Panc1 (cell line): Measurements from ENCODE around the gene KIF5B. TPM values are rescaled to one million over a fixed set of nuclear protein-coding genes. Genes with fewer than 3 reads are reported as not detected.

Source experiments
- ATAC-seq: fragments of 200-7000 bp; cut with Tn5 transposase; 2 replicates; pipeline ENCODE4 v1.9.1; 2020; ENCODE audit warnings: mild to moderate bottlenecking, moderate library complexity
- BruUV-seq: library from RNA; stranded (reverse); fragments of 400-500 nt; replicated peaks from 2 replicates; lab custom pipeline; 2021; lab: Mats Ljungman, UMichigan
- CTCF ChIA-PET: fragments of 300-600 bp; sonication (Branson Sonifier 250); formaldehyde crosslinking; loops from one replicate; lab custom pipeline; 2022; ENCODE audit warnings: antibody characterized with exemption; lab: Charles Lee
- POLR2A ChIA-PET: fragments of 300-600 bp; sonication (Branson Sonifier 250); formaldehyde crosslinking; loops from one replicate; lab custom pipeline; 2022; ENCODE audit warnings: antibody characterized with exemption; lab: Charles Lee
- DNase-seq: peaks from one replicate; pipeline ENCODE4 v3.0.0-alpha.2; 2010; ENCODE audit warnings: low read depth, low spot score
- H3K27ac ChIP-seq: 2 replicates; pipeline ENCODE4 v1.5.1; 2011; ENCODE audit warnings: mild to moderate bottlenecking, low read length, inconsistent platforms
- H3K27me3 ChIP-seq: fragments of 200-500 bp; sonication (Bioruptor generic); 2 replicates; pipeline ENCODE4 v1.6.0; 2014; ENCODE audit warnings: low read length, inconsistent platforms; ENCODE audit not compliant: control insufficient read depth, insufficient read depth
- H3K36me3 ChIP-seq: fragments of 200-500 bp; sonication (Bioruptor generic); 2 replicates; pipeline ENCODE4 v1.5.1; 2014; ENCODE audit warnings: inconsistent platforms, mild to moderate bottlenecking, low read length, moderate library complexity; ENCODE audit not compliant: control insufficient read depth, insufficient read depth
- H3K4me1 ChIP-seq: 2 replicates; pipeline ENCODE4 v1.5.1; 2011; ENCODE audit warnings: inconsistent platforms, mild to moderate bottlenecking, low read length, moderate library complexity; ENCODE audit not compliant: control insufficient read depth, insufficient read depth
- H3K4me3 ChIP-seq, 2 experiments: 2 replicates each; pipeline ENCODE4 v1.5.1; 2011 to 2012; ENCODE audit warnings: low read depth in 2 of 2, low read length in 2 of 2, mild to moderate bottlenecking in 2 of 2, inconsistent platforms in 1 of 2, moderate library complexity in 1 of 2
- H3K9me3 ChIP-seq: fragments of 200-500 bp; sonication (Bioruptor generic); 2 replicates; pipeline ENCODE4 v1.5.1; 2014; ENCODE audit warnings: low read depth, mild to moderate bottlenecking, inconsistent platforms, low read length, moderate library complexity; ENCODE audit not compliant: control insufficient read depth, insufficient read depth
- CTCF ChIP-seq: fragments of 450-650 bp; IDR thresholded peaks from 2 replicates; pipeline ENCODE4 v1.5.1; 2017; ENCODE audit warnings: mild to moderate bottlenecking
- POLR2AphosphoS5 ChIP-seq: IDR thresholded peaks from 2 replicates; pipeline ENCODE4 v1.6.1; 2012; ENCODE audit warnings: mild to moderate bottlenecking, low read depth, low read length, moderate library complexity
- REST ChIP-seq, 2 experiments: IDR thresholded peaks; 2 replicates each; pipeline ENCODE4 v1.6.1; 2011 to 2012; ENCODE audit warnings: low read depth in 2 of 2, control low read depth in 1 of 2, low read length in 1 of 2, mild to moderate bottlenecking in 1 of 2, moderate library complexity in 1 of 2; ENCODE audit not compliant: insufficient read depth in 1 of 2
- SIN3A ChIP-seq: IDR thresholded peaks from 2 replicates; pipeline ENCODE4 v1.6.1; 2012; ENCODE audit warnings: low read depth, mild to moderate bottlenecking, low read length, moderate library complexity, borderline replicate concordance; ENCODE audit not compliant: insufficient read depth
- TCF7L2 ChIP-seq: IDR thresholded peaks from 2 replicates; pipeline ENCODE4 v1.6.1; 2011; ENCODE audit warnings: mild to moderate bottlenecking, low read depth, low read length, inconsistent platforms
- in situ Hi-C: cut with HindIII; loops from 2 replicates; pipeline ENCODE4 v1.10.0; 2016; ENCODE audit warnings: low sequenced_read_pairs, low pct_unique_long_range_greater_than_20kb
- intact Hi-C: fragments of 100-400 bp; cut with micrococcal nuclease; formaldehyde crosslinking; loops from one replicate; pipeline ENCODE4 v1.10.0; 2022; ENCODE audit not compliant: unreplicated experiment
- total RNA-seq: library from RNA; stranded (reverse); gene quantifications from one replicate; pipeline ENCODE4 v1.2.1, GENCODE V29; 2021; ENCODE audit not compliant: unreplicated experiment

The KIF5B gene
- total RNA-seq, 1 experiment from 2014 or later = 89.9 TPM

- no peak for TF ChIP-seq CTCF
- TF ChIP-seq REST (IDR thresholded peaks at IDR 0.05; ENCODE audit: insufficient read depth in 1 of 2, low read depth in 2 of 2, low read length in 1 of 2) = no peak
- TF ChIP-seq POLR2AphosphoS5 = no peak
- no peak for TF ChIP-seq SIN3A
- no peak for TF ChIP-seq TCF7L2
- no peak overlapping the region for H3K27ac ChIP-seq
- H3K27me3 ChIP-seq = no peaks in the 10 kb centered on the region
- peaks cover 12% of the 10 kb centered on the region for H3K36me3 ChIP-seq
- TSS peak; percentile 5 for BruUV-seq
- ChIA-PET POLR2A (no interaction called here), CTCF (no interaction called here)
- ATAC-seq = no peak
- in situ Hi-C loops (no loop called here), intact Hi-C loops (loop anchor here (10.0 kb wide), 1 partner anchor 153 kb away; no protein-coding TSS in a partner anchor)
- peaks cover 31% of the 10 kb centered on the region for H3K4me1 ChIP-seq
- H3K9me3 ChIP-seq = no peaks in the 10 kb centered on the region
- no peak for DNase-seq
- H3K4me3 ChIP-seq = no peak overlapping the region
These were observed 4.3 kb downstream of the KIF5B start for GRCh38 chr10:32051926-32052325.

- DNase-seq (no peak), ATAC-seq (no peak)
- intact Hi-C loops (loop anchor here (10.0 kb wide), 1 partner anchor 155 kb away; no protein-coding TSS in a partner anchor), in situ Hi-C loops (no loop called here)
- H3K4me3 ChIP-seq = no peak overlapping the region
- peaks cover 28% of the 10 kb centered on the region for H3K4me1 ChIP-seq
- no peak for TF ChIP-seq TCF7L2
- no peak for TF ChIP-seq POLR2AphosphoS5
- TF ChIP-seq CTCF = no peak
- no peak for TF ChIP-seq REST (IDR thresholded peaks at IDR 0.05; ENCODE audit: insufficient read depth in 1 of 2, low read depth in 2 of 2, low read length in 1 of 2)
- TF ChIP-seq SIN3A = no peak
- ChIA-PET POLR2A (no interaction called here), CTCF (no interaction called here)
- H3K27me3 ChIP-seq = no peaks in the 10 kb centered on the region
- BruUV-seq = no TSS peak
- H3K36me3 ChIP-seq = peaks cover 19% of the 10 kb centered on the region
- no peaks in the 10 kb centered on the region for H3K9me3 ChIP-seq
- no peak overlapping the region for H3K27ac ChIP-seq
These were observed 6.0 kb downstream of the KIF5B start for GRCh38 chr10:32050177-32050576.
